Measurements from ENCODE around the gene IFI27.

The IFI27 gene

GRCh38 chr14:94102768-94103482 lies 7.6 kb upstream of the IFI27 start:
- no peak for DNase-seq (ENCODE audit: low spot score)

GRCh38 chr14:94103554-94104150 lies 6.9 kb upstream of the IFI27 start:
- no peak for DNase-seq (ENCODE audit: low spot score)

- no peak for DNase-seq (ENCODE audit: low spot score)
Measured at GRCh38 chr14:94104731-94105130, 5.8 kb upstream of the IFI27 start.

- no peak for DNase-seq (ENCODE audit: low spot score)
Measured at GRCh38 chr14:94109915-94110250, 653 bp upstream of the IFI27 start.

- DNase-seq (ENCODE audit: low spot score), result no peak
Measured at GRCh38 chr14:94111276-94112095, 950 bp downstream of the IFI27 start.

- no peak for DNase-seq (ENCODE audit: low spot score)
Measured at GRCh38 chr14:94112513-94113063, 2.1 kb downstream of the IFI27 start.

GRCh38 chr14:94113073-94113472 lies 2.5 kb downstream of the IFI27 start:
- no peak for DNase-seq (ENCODE audit: low spot score)

GRCh38 chr14:94113490-94113889 lies 3.0 kb downstream of the IFI27 start:
- DNase-seq (ENCODE audit: low spot score), result no peak

- no peak for DNase-seq (ENCODE audit: low spot score)
Measured at GRCh38 chr14:94113908-94114588, 3.5 kb downstream of the IFI27 start.

- no peak for DNase-seq (ENCODE audit: low spot score)
Measured at GRCh38 chr14:94114589-94115057, 4.1 kb downstream of the IFI27 start.

GRCh38 chr14:94115058-94115591 lies 4.6 kb downstream of the IFI27 start:
- DNase-seq (ENCODE audit: low spot score), result no peak

- no peak for DNase-seq (ENCODE audit: low spot score)
Measured at GRCh38 chr14:94115631-94116030, 5.1 kb downstream of the IFI27 start.

GRCh38 chr14:94116701-94117100 lies 6.2 kb downstream of the IFI27 start:
- DNase-seq (ENCODE audit: low spot score), result no peak

- no peak for DNase-seq (ENCODE audit: low spot score)
Measured at GRCh38 chr14:94117856-94118255, 7.3 kb downstream of the IFI27 start.

GRCh38 chr14:94119071-94119470 lies 8.5 kb downstream of the IFI27 start:
- DNase-seq (ENCODE audit: low spot score), result no peak

- DNase-seq (ENCODE audit: low spot score), result no peak
Measured at GRCh38 chr14:94120667-94121340, 10.3 kb downstream of the IFI27 start.

GRCh38 chr14:94121485-94121884 lies 10.9 kb downstream of the IFI27 start:
- no peak for DNase-seq (ENCODE audit: low spot score)

GRCh38 chr14:94122438-94122837 lies 11.9 kb downstream of the IFI27 start:
- DNase-seq (ENCODE audit: low spot score), result no peak

- no peak for DNase-seq (ENCODE audit: low spot score)
Measured at GRCh38 chr14:94123296-94123695, 12.8 kb downstream of the IFI27 start.

- no peak for DNase-seq (ENCODE audit: low spot score)
Measured at GRCh38 chr14:94123868-94124267, 13.3 kb downstream of the IFI27 start.

Data from putamen (tissue), 1 donor.